Pancreas (tissue), 10 donors: ENCODE results near the gene CCDC27. TPM values are rescaled to one million over a fixed set of nuclear protein-coding genes. Genes with fewer than 3 reads are reported as not detected.

Source experiments
- ATAC-seq, 4 donors: fragments of 200-7000 bp; cut with Tn5 transposase; one replicate each; pipeline versions ENCODE4 v1.8.0 to v1.9.1; 2020; ENCODE audit warnings: mild to moderate bottlenecking in 4 of 4, moderate library complexity in 4 of 4
- DNase-seq, 6 donors: peaks; one replicate each; pipeline ENCODE4 v3.0.0-alpha.2; 2020
- FAIRE-seq: peaks from 2 replicates; lab custom pipeline; 2012; peaks lifted over from hg19 to GRCh38; lab: Jason Lieb, UNC
- H3K27ac ChIP-seq, 4 donors: fragments of 200-600 bp; sonication (generic); 1 replicate in 3 of 4; 2 replicates in 1 of 4; pipeline versions ENCODE4 v1.5.0 to v1.8.0; 2020
- H3K27me3 ChIP-seq, 4 donors: fragments of 200-600 bp; one replicate each; pipeline ENCODE4 v1.8.0; 2021
- H3K36me3 ChIP-seq, 3 donors: fragments of 200-600 bp; sonication (generic) in 1 of 3; one replicate each; pipeline versions ENCODE4 v1.5.0 to v1.8.0; 2020 to 2021
- H3K4me1 ChIP-seq, 3 donors: fragments of 200-600 bp; one replicate each; pipeline ENCODE4 v1.8.0; 2021
- H3K4me3 ChIP-seq, 4 donors: fragments of 200-600 bp; sonication (generic) in 2 of 4; one replicate each; pipeline versions ENCODE4 v1.5.0 to v1.8.0; 2020 to 2021
- H3K9me3 ChIP-seq, 4 donors: fragments of 200-600 bp; one replicate each; pipeline ENCODE4 v1.8.0; 2021
- CTCF ChIP-seq, 4 donors: fragments of 200-600 bp; sonication (generic) in 3 of 4; IDR thresholded peaks; one replicate each; pipeline versions ENCODE4 v1.5.0 to v1.8.0; 2021; ENCODE audit warnings: antibody characterized with exemption in 4 of 4
- WGBS, 2 donors: extraction: QIAGEN DNeasy Blood & Tissue Kit; methylation state at CpG; one replicate each; pipeline ENCODE4 v1.1.7; 2013; 5-methylcytosine and 5-hydroxymethylcytosine counted together
- intact Hi-C, 3 donors: fragments of 100-400 bp; cut with DNase I; formaldehyde crosslinking; loops; one replicate each; pipeline versions ENCODE4 v1.11.1 to v1.14.2; 2022
- polyA plus RNA-seq, 2 donors: library from polyadenylated mRNA; stranded (reverse); fragments of 200-250 nt; gene quantifications; one replicate each; pipeline ENCODE4 v1.2.3, GENCODE V29; 2013
- total RNA-seq, 6 donors: library from RNA; stranded (reverse); fragmentation: NEBNext Ultra II Directional in 4 of 6; extraction: Animal tissue kit (Norgen Biotek cat#: 25700) in 4 of 6; gene quantifications; one replicate each; pipeline versions ENCODE4 v1.2.1 to v1.2.4, GENCODE V29; 2021 to 2023
- donor health status: healthy with polysubstance abuse.
- donor health status: DM: no; HTN: no; CAD: no; lungs with moderate emphysema.
- donor health status: DM: no; HTN: no; CAD: no.
- donor health status: control.
- donor health status: control.
- donor health status: Bipolar disorder and iron deficiency.
- donor health status: DM: yes; HTN: yes; CAD: no.
- donor health status: DM: no; HTN: no; CAD: no.
- donor health status: DM: no; HTN: no; CAD: no.
- donor health status: DM: yes; HTN: yes; CAD: no.

The CCDC27 gene
- total and polyA plus RNA-seq, 8 donors, result 0.04 TPM; not detected in 7

- TF ChIP-seq CTCF (IDR thresholded peaks at IDR 0.05), result no peak
Measured at GRCh38 chr1:3790500-3790923, 38.3 kb downstream of the CCDC27 start.

GRCh38 chr1:3790952-3791351 lies 38.7 kb downstream of the CCDC27 start:
- peak in 1 of 6 donors; percentile 40 for DNase-seq
- intact Hi-C loops, result no loop called here
- Histone ChIP-seq H3K9me3 (no peaks in the 10 kb centered on the region), H3K27ac (no peak overlapping the region), H3K4me3 (no peak overlapping the region), H3K27me3 (no peaks in the 10 kb centered on the region), H3K36me3 (peaks cover 0 to 12% (median 0%) of the 10 kb centered on the region in 3 donors), H3K4me1 (peaks cover 0 to 23% (median 22%) of the 10 kb centered on the region in 3 donors)
- no peak for TF ChIP-seq CTCF (IDR thresholded peaks at IDR 0.05)
- no peak for ATAC-seq
- 85 to 89% methylated on average over 18 of the region's 18 CpGs for WGBS, 2 donors
- no peak for FAIRE-seq

More at GRCh38 chr1:3790500-3790923, 38.3 kb downstream of the CCDC27 start:
- Histone ChIP-seq H3K4me3 (no peak overlapping the region), H3K27ac (no peak overlapping the region), H3K27me3 (no peaks in the 10 kb centered on the region), H3K4me1 (peaks cover 0 to 23% (median 22%) of the 10 kb centered on the region in 3 donors), H3K9me3 (no peaks in the 10 kb centered on the region), H3K36me3 (peaks cover 0 to 16% (median under 1%) of the 10 kb centered on the region in 3 donors)
- WGBS, 2 donors, result 71 to 78% methylated on average over 12 of the region's 12 CpGs
- intact Hi-C loops, result no loop called here
- DNase-seq, result peak in 1 of 6 donors; percentile 65
- no peak for ATAC-seq
- FAIRE-seq, result no peak

- peak overlapping the region in 1 of 4 donors; percentile 25 for H3K27ac ChIP-seq
- peaks cover 0 to 23% (median 22%) of the 10 kb centered on the region in 3 donors for H3K4me1 ChIP-seq
- DNase-seq (peak in 2 of 6 donors; percentile 29 to 78), FAIRE-seq (no peak), ATAC-seq (no peak)
- WGBS, 2 donors, result 2 to 3% methylated on average over 41 to 53 of the region's 53 CpGs
- no peaks in the 10 kb centered on the region for H3K9me3 ChIP-seq
- TF ChIP-seq CTCF (IDR thresholded peaks at IDR 0.05), result no peak
- peak overlapping the region; percentile 84 to 98 (median 95) for H3K4me3 ChIP-seq
- H3K36me3 ChIP-seq, result no peaks in the 10 kb centered on the region
- H3K27me3 ChIP-seq, result no peaks in the 10 kb centered on the region
- intact Hi-C loops, result no loop called here
Measured at GRCh38 chr1:3795453-3796214, 43.4 kb downstream of the CCDC27 start.

GRCh38 chr1:3796215-3797061 lies 44.2 kb downstream of the CCDC27 start, which contains the start of gene LRRC47:
TSS of gene LRRC47 (minus strand) at chr1:3796498. CDS start at chr1:3796476, 22 bp downstream.
- TF ChIP-seq CTCF (IDR thresholded peaks at IDR 0.05), result no peak
- Histone ChIP-seq H3K27me3 (no peaks in the 10 kb centered on the region), H3K9me3 (no peaks in the 10 kb centered on the region), H3K4me3 (peak within 1 kb of the TSS; percentile 84 to 98 (median 95)), H3K36me3 (no peaks in the 10 kb centered on the region), H3K27ac (peak within 1 kb of the TSS in 1 of 4 donors; percentile 25), H3K4me1 (peaks cover 0 to 23% (median 22%) of the 10 kb centered on the region in 3 donors)
- 3% methylated on average over 41 to 60 of the region's 60 CpGs for WGBS, 2 donors
- ATAC-seq (peak; percentile 99 to 100 (median 100)), DNase-seq (peak; percentile 91 to 98 (median 94)), FAIRE-seq (no peak)
- intact Hi-C loops, result no loop called here
